Measurements from ENCODE around the gene NCBP3. TPM values are rescaled to one million over a fixed set of nuclear protein-coding genes. Genes with fewer than 3 reads are reported as not detected.

Gene NCBP3
- total and polyA plus RNA-seq, 2 of the 8 experiments (the other 6 are each of a cell fraction or from before 2014, with no cell fraction given) = 19.6 to 46.1 TPM

- no peak overlapping the region for H3K4me3 ChIP-seq (ENCODE audit: extremely low read depth in 1 of 4, insufficient read depth in 2 of 4, low read depth in 3 of 4, low read length in 4 of 4)
- no peak overlapping the region for H2BK20ac ChIP-seq (ENCODE audit: low read length)
- WGBS, 2 experiments (ENCODE audit: extremely low coverage in 1 of 2, insufficient coverage in 1 of 2, insufficient read length in 1 of 2, insufficient replicate concordance in 2 of 2, low coverage in 1 of 2, low lambda C conversion rate in 2 of 2, missing lambda C conversion rate in 1 of 2) = 89% methylated on average over 15 of the region's 24 CpGs; no CpG with 5 or more reads in 1 of the 2 experiments
- H3K79me2 ChIP-seq (ENCODE audit: control insufficient read depth in 1 of 2, insufficient read depth in 2 of 2, low read length in 2 of 2) = no peaks in the 10 kb centered on the region
- DNase-seq (ENCODE audit: low read depth in 1 of 2, low spot score in 2 of 2) (no peak), FAIRE-seq (no peak)
- H2AFZ ChIP-seq (ENCODE audit: low read length) = no peak overlapping the region
- H3K9ac ChIP-seq (replicated peaks in 1 of 4; ENCODE audit: extremely low read depth in 1 of 4, low read depth in 3 of 4, low read length in 3 of 4) = no peak overlapping the region
- no peak overlapping the region for H2AK5ac ChIP-seq (ENCODE audit: low read depth, low read length)
- no peak overlapping the region for H4K8ac ChIP-seq (ENCODE audit: extremely low read depth, insufficient read depth, low read length)
- no peaks in the 10 kb centered on the region; a peak in 1 of 4 replicates for H3K9me3 ChIP-seq (ENCODE audit: insufficient read depth in 2 of 2, low read depth in 1 of 2, low read length in 1 of 2)
- CTCF ChIA-PET (ENCODE audit: partially characterized antibody) = interaction anchor here (0.6 to 2.7 kb wide), 6 partner anchors 10 to 61 kb away, joined by 3 to 17 read pairs (median 4); no protein-coding TSS in a partner anchor
- TF ChIP-seq CBX5 (IDR thresholded peaks at IDR 0.05; ENCODE audit: low read depth, low read length) = no peak
- no peak for TF ChIP-seq CHD2 (IDR thresholded peaks at IDR 0.05; ENCODE audit: low read length)
- no peaks in the 10 kb centered on the region for H3K36me3 ChIP-seq (ENCODE audit: control insufficient read depth in 2 of 4, insufficient read depth in 4 of 4, low read length in 3 of 4)
- H2BK12ac ChIP-seq (ENCODE audit: low read depth, low read length) = no peak overlapping the region; the same call in 1 of the 2 replicates
- no peak overlapping the region for H3K14ac ChIP-seq (ENCODE audit: insufficient read length)
- no peaks in the 10 kb centered on the region for H3K23me2 ChIP-seq (ENCODE audit: low read depth, low read length)
- no peak overlapping the region for H3K4ac ChIP-seq (replicated peaks; ENCODE audit: insufficient read length, low read depth, low read length)
- H3K18ac ChIP-seq (ENCODE audit: extremely low read depth, low read length) = no peak overlapping the region
- no peak overlapping the region for H4K91ac ChIP-seq (replicated peaks; ENCODE audit: insufficient read length, low read length)
- no peak overlapping the region for H4K5ac ChIP-seq (ENCODE audit: insufficient read length, low read depth, low read length)
- H2BK15ac ChIP-seq (ENCODE audit: low read length) = no peak overlapping the region
- H3K4me2 ChIP-seq (ENCODE audit: insufficient read depth in 1 of 2, low read depth in 2 of 2, low read length in 2 of 2) = no peak overlapping the region
- H2BK120ac ChIP-seq (replicated peaks; ENCODE audit: low read depth, low read length) = no peak overlapping the region
- POLR2A ChIA-PET (ENCODE audit: partially characterized antibody) = interaction anchor here (0.8 to 1.8 kb wide), 3 partner anchors 9 to 147 kb away, joined by 3 to 5 read pairs (median 3); no protein-coding TSS in a partner anchor
- H2BK5ac ChIP-seq (ENCODE audit: low read depth, low read length) = no peak overlapping the region
- H3K23ac ChIP-seq (ENCODE audit: insufficient read length) = no peak overlapping the region
- no peak overlapping the region for H3K56ac ChIP-seq (replicated peaks; ENCODE audit: insufficient read length, low read depth, low read length)
- H3K4me1 ChIP-seq (replicated peaks in 1 of 4; ENCODE audit: control insufficient read depth in 3 of 4, insufficient read depth in 4 of 4, low read length in 3 of 4) = 0 out of 7 replicates have a peak, but pooled peaks cover 0 to under 1% (median 0%) of the 10 kb centered on the region in 4 experiments
- no peaks in the 10 kb centered on the region; a peak in 1 of 7 replicates for H3K27me3 ChIP-seq (replicated peaks in 1 of 4; ENCODE audit: control insufficient read depth in 3 of 4, extremely low read depth in 1 of 4, insufficient read depth in 3 of 4, low read length in 3 of 4)
- no peaks in the 10 kb centered on the region for H4K20me1 ChIP-seq (replicated peaks in 1 of 2; ENCODE audit: control insufficient read depth in 1 of 2, insufficient read depth in 2 of 2, low read length in 2 of 2)
- no peak overlapping the region for H3K27ac ChIP-seq (ENCODE audit: low read depth, low read length)
- H3K79me1 ChIP-seq (ENCODE audit: low read depth, low read length) = no peaks in the 10 kb centered on the region
Observed at GRCh38 chr17:3851461-3852100, 5.5 kb upstream of the NCBP3 start.
